GM10266 (cell line): ENCODE results near the gene URGCP.

Experiments
- DNase-seq: peaks from one replicate; pipeline ENCODE4 v3.0.0; 2012; ENCODE audit errors: extremely low spot score
- CTCF ChIP-seq: IDR thresholded peaks from 2 replicates; pipeline ENCODE4 v1.5.1; 2012; ENCODE audit warnings: mild to moderate bottlenecking, low read depth; ENCODE audit not compliant: control insufficient read depth, insufficient read depth; ENCODE audit errors: missing control alignments

Gene URGCP

GRCh38 chr7:43873300-43873699, 33.1 kb downstream of the URGCP start:
- TF ChIP-seq CTCF: no peak
- DNase-seq: no peak

GRCh38 chr7:43872406-43873110, 33.8 kb downstream of the URGCP start:
- no peak for TF ChIP-seq CTCF
- no peak for DNase-seq

- TF ChIP-seq CTCF: no peak
- no peak for DNase-seq
Measured at GRCh38 chr7:43871064-43871463, 35.3 kb downstream of the URGCP start.

GRCh38 chr7:43870316-43870715, 36.1 kb downstream of the URGCP start:
- DNase-seq: no peak
- TF ChIP-seq CTCF: no peak

- no peak for TF ChIP-seq CTCF
- no peak for DNase-seq
Measured at GRCh38 chr7:43869867-43870240, 36.5 kb downstream of the URGCP start.

- DNase-seq: peak; percentile 96
Measured at GRCh38 chr7:43869006-43869866, 37.2 kb downstream of the URGCP start, which contains the start of gene MRPS24. TSS of gene MRPS24 (minus strand) at chr7:43869517. CDS start at chr7:43869495, 22 bp downstream.

More at GRCh38 chr7:43869006-43869866, 37.2 kb downstream of the URGCP start, which contains the start of gene MRPS24:
- no peak for TF ChIP-seq CTCF
